Osteocyte (in vitro differentiated cells): ENCODE results near the gene CRYGC. TPM values are rescaled to one million over a fixed set of nuclear protein-coding genes. Genes with fewer than 3 reads are reported as not detected.
"Not testable (repeated sequence)": the region's sequence is repeated elsewhere in the genome, so short reads cannot be mapped to it uniquely, and the experiment has no call there.

Experiments used
- DNase-seq: peaks from one replicate; pipeline ENCODE4 v3.0.0; 2021; ENCODE audit warnings: mixed read lengths; ENCODE audit not compliant: unreplicated experiment; ENCODE audit errors: extremely low spot score
- H3K27ac Mint-ChIP-seq: one replicate; pipeline ENCODE4 v1.8.0; 2021; ENCODE audit warnings: mild to moderate bottlenecking, mixed read lengths; ENCODE audit not compliant: unreplicated experiment
- H3K27me3 Mint-ChIP-seq: one replicate; pipeline ENCODE4 v1.8.0; 2021; ENCODE audit warnings: mixed read lengths; ENCODE audit not compliant: unreplicated experiment
- H3K36me3 Mint-ChIP-seq: one replicate; pipeline ENCODE4 v1.8.0; 2021; ENCODE audit warnings: mixed read lengths; ENCODE audit not compliant: unreplicated experiment
- H3K4me1 Mint-ChIP-seq: one replicate; pipeline ENCODE4 v1.8.0; 2021; ENCODE audit warnings: mixed read lengths; ENCODE audit not compliant: unreplicated experiment
- H3K4me3 Mint-ChIP-seq: one replicate; pipeline ENCODE4 v1.8.0; 2021; ENCODE audit warnings: mild to moderate bottlenecking, moderate library complexity, mixed read lengths; ENCODE audit not compliant: unreplicated experiment
- H3K9me3 Mint-ChIP-seq: one replicate; pipeline ENCODE4 v1.8.0; 2021; ENCODE audit warnings: mixed read lengths; ENCODE audit not compliant: unreplicated experiment
- total RNA-seq: library from RNA; stranded (reverse); gene quantifications from 2 replicates; pipeline ENCODE4 v1.2.1, GENCODE V29; 2021
- TF ChIP-seq, protein P1 (sequence below): fragments of 200-600 bp; sonication (generic); IDR thresholded peaks from 2 replicates; pipeline ENCODE4 v1.5.0; 2021; ENCODE audit warnings: antibody characterized with exemption, mild to moderate bottlenecking, moderate library complexity

CRYGC gene
- total RNA-seq, 1 donor from 2014 or later = not detected

DNA sequence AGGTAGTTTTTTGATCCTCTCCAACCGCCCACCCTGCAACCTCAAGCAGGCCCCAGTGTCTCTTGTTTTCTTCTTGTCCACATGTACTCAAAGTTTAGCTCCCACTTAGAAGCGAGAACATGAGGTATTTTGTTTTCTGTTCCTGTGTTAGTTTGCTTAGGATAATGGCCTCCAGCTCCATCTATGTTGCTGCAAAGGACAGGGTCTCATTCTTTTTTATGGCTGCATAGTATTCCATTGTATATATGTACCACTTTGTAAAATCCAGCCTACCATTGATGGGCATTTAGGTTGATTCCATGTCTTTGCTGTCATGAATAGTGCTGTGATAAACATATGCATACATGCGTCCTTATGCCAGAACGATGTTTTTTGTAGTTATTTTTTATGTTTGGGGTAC lies 2.5 kb downstream of the CRYGC start:
- DNase-seq = peak; percentile 13
- Mint-ChIP-seq H3K36me3 (no peaks in the 10 kb centered on the region), H3K27me3 (peaks cover 6% of the 10 kb centered on the region), H3K9me3 (no peaks in the 10 kb centered on the region), H3K4me3 (no peak overlapping the region), H3K27ac (no peak overlapping the region), H3K4me1 (no peaks in the 10 kb centered on the region)
- TF ChIP-seq, protein P1, sequence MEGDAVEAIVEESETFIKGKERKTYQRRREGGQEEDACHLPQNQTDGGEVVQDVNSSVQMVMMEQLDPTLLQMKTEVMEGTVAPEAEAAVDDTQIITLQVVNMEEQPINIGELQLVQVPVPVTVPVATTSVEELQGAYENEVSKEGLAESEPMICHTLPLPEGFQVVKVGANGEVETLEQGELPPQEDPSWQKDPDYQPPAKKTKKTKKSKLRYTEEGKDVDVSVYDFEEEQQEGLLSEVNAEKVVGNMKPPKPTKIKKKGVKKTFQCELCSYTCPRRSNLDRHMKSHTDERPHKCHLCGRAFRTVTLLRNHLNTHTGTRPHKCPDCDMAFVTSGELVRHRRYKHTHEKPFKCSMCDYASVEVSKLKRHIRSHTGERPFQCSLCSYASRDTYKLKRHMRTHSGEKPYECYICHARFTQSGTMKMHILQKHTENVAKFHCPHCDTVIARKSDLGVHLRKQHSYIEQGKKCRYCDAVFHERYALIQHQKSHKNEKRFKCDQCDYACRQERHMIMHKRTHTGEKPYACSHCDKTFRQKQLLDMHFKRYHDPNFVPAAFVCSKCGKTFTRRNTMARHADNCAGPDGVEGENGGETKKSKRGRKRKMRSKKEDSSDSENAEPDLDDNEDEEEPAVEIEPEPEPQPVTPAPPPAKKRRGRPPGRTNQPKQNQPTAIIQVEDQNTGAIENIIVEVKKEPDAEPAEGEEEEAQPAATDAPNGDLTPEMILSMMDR = no peak

DNA sequence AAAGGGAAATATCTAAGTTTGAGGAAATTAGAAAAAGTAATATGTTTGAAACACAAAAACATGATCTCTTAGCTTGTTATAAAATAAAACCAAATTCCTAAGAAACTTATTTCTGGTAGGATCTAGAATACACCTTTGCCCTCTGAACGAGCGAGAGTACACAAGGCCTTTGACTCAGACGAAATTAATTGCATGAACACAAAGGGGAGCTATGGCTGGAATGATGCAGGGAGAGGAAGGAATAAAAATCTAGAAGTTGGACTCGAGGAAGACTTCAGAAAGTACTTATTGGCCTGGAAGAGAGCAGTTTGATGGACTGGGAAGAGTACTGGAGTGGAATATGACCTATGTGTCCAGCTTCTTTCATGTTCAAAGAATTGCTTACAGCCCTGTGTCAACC lies 4.4 kb downstream of the CRYGC start:
- Mint-ChIP-seq H3K27ac (no peak overlapping the region), H3K27me3 (peaks cover 9% of the 10 kb centered on the region), H3K4me1 (no peaks in the 10 kb centered on the region), H3K4me3 (no peak overlapping the region), H3K36me3 (no peaks in the 10 kb centered on the region), H3K9me3 (no peaks in the 10 kb centered on the region)
- TF ChIP-seq, protein P1 = no peak
- DNase-seq = no peak

DNA sequence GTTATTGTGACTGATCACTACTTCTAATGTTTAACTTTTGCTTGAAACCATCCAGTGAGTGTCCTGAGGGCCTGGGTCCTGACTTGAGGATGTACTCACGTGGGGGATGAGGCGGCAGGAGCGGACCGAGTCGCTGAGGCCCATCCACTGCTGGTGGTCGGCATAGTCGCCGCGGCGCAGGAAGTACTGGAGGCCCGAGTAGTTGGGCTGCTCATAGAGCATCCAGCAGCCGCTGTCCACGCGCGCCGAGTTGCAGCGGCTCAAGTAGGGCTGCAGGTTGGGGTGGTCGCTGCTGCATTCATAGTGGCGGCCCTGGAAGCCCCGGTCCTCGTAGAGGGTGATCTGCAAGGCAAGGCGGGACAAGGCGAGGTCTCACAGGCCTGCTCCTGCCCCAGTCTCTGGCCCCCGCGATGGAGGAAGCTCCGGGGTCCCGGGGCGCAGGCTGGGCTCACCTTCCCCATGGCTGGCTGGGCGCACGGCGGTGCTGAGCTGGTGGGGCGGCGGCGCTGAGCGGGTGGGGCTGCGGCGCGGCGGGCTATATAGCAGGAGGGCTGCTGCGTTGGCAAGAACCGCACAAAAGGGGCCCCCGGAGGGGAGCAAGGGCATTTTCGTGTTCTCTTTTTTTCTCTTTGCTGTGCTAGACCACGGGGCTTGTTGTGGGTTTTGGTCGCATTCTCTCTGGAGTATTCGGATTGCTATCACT lies 5.5 kb downstream of the CRYGC start, which contains the start of gene CRYGD:
CRYGD (minus strand) TSS at position 512 of the 703 bp plus-strand sequence; CDS start at position 461, 51 bp downstream.
- H3K4me3 Mint-ChIP-seq, H3K36me3 Mint-ChIP-seq, H3K27ac Mint-ChIP-seq, H3K4me1 Mint-ChIP-seq, H3K9me3 Mint-ChIP-seq, DNase-seq: not testable (repeated sequence)
- H3K27me3 Mint-ChIP-seq = peaks cover 10% of the 10 kb centered on the region

DNA sequence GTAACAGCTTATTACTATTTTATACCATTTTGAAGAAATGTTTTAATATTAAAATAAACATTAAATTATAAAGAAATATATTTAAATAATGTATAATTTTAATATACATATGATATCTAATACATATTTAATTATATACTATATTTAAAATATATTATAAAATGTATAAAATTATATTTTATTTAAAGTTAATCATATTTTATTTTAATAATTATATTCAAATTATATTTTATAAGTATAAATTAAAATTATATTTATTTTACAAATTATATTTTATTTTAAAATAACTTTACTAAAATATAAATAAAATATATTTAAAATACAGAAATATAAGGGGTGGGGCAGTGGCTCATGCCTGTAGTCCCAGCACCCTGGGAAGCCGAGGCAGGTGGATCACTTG lies 7.4 kb downstream of the CRYGC start:
- TF ChIP-seq, protein P1 = no peak
- Mint-ChIP-seq H3K27ac (no peak overlapping the region), H3K9me3 (no peaks in the 10 kb centered on the region), H3K4me3 (no peak overlapping the region), H3K27me3 (peaks cover 9% of the 10 kb centered on the region), H3K36me3 (no peaks in the 10 kb centered on the region), H3K4me1 (no peaks in the 10 kb centered on the region)
- DNase-seq = no peak

DNA sequence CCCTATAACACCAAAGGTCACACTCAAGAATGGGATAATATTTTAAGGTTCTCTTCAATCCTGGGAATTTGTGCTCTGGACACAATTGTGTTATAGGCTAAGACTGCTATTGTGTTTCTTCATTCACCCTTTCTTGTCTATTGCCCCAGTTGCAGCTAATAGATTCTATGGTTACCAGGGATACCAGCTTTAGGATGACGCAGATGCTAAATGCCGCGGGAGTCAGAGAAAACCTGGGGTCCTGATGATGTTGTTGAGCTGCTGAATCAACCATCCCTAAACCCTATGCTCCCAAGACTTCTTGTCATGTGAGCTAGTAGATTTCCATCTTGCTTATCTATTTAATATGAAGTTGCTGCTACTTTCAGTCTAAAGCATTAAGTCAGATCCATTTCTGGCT lies 10.7 kb downstream of the CRYGC start:
- H3K36me3 Mint-ChIP-seq = no peaks in the 10 kb centered on the region
- H3K4me3 Mint-ChIP-seq = no peak overlapping the region
- H3K27me3 Mint-ChIP-seq = peaks cover 11% of the 10 kb centered on the region
- H3K4me1 Mint-ChIP-seq = no peaks in the 10 kb centered on the region
- H3K27ac Mint-ChIP-seq = no peak overlapping the region
- no peaks in the 10 kb centered on the region for H3K9me3 Mint-ChIP-seq
- TF ChIP-seq, protein P1 = no peak
- DNase-seq = no peak

DNA sequence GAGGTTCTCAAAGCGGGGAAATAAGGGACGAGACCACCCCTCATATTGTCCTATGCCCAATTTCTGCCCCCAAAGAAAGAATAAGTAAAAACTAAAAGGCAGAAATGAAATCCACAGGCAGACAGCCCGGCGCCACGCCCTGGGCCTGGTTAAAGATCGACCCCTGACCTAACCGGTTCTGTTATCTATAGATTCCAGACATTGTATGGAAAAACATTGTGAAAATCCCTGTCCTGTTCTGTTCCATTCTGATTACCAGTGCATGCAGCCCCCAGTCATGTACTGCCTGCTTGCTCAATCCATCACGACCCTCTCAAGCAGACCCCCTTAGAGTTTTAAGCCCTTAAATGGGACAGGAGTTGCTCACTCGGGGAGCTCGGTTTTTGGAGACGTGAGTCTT lies 12.2 kb downstream of the CRYGC start:
- not testable (repeated sequence) for H3K9me3 Mint-ChIP-seq, H3K27ac Mint-ChIP-seq, H3K4me1 Mint-ChIP-seq, H3K36me3 Mint-ChIP-seq, H3K4me3 Mint-ChIP-seq, DNase-seq
- peaks cover 22% of the 10 kb centered on the region for H3K27me3 Mint-ChIP-seq
